Fibroblast of peridontal ligament (primary cell): ENCODE data around the gene TMC5.

ENCODE experiments used
- DNase-seq: peaks from one replicate; pipeline ENCODE4 v3.0.0-alpha.2; 2010; ENCODE audit errors: extremely low read depth

Gene TMC5

GRCh38 chr16:19507867-19508266 lies 90.2 kb downstream of the TMC5 start:
- no peak for DNase-seq

GRCh38 chr16:19512297-19512696 lies 94.6 kb downstream of the TMC5 start:
- DNase-seq: no peak

- peak; percentile 58 for DNase-seq
Observed at GRCh38 chr16:19513377-19514053, 95.8 kb downstream of the TMC5 start.

GRCh38 chr16:19515757-19516156 lies 98.1 kb downstream of the TMC5 start:
- no peak for DNase-seq

- DNase-seq: peak; percentile 59
Observed at GRCh38 chr16:19517424-19518089, 99.9 kb downstream of the TMC5 start.

- no peak for DNase-seq
Observed at GRCh38 chr16:19518388-19518787, 100.7 kb downstream of the TMC5 start.

- no peak for DNase-seq
Observed at GRCh38 chr16:19520861-19521331, 103.2 kb downstream of the TMC5 start.

- DNase-seq: peak; percentile 81
Observed at GRCh38 chr16:19521471-19522396, 104.1 kb downstream of the TMC5 start, which contains the start of gene GDE1. TSS of gene GDE1 (minus strand) at chr16:19522098. CDS start at chr16:19521964, 134 bp downstream.

GRCh38 chr16:19522397-19522732 lies 104.7 kb downstream of the TMC5 start:
- no peak for DNase-seq

GRCh38 chr16:19522760-19523159 lies 105.1 kb downstream of the TMC5 start:
- no peak for DNase-seq

- DNase-seq: no peak
Observed at GRCh38 chr16:19523184-19523558, 105.5 kb downstream of the TMC5 start.

GRCh38 chr16:19523559-19524355 lies 106.1 kb downstream of the TMC5 start, which contains the start of gene CCP110:
TSS of gene CCP110 (plus strand) at chr16:19523942. CDS start at chr16:19527882, 3,940 bp downstream.
- DNase-seq: peak; percentile 94

- DNase-seq: no peak
Observed at GRCh38 chr16:19524356-19524615, 106.6 kb downstream of the TMC5 start.

- DNase-seq: peak; percentile 15
Observed at GRCh38 chr16:19524616-19525384, 107.1 kb downstream of the TMC5 start.

GRCh38 chr16:19525385-19525723 lies 107.7 kb downstream of the TMC5 start:
- no peak for DNase-seq

- no peak for DNase-seq
Observed at GRCh38 chr16:19527161-19527560, 109.5 kb downstream of the TMC5 start.

- DNase-seq: no peak
Observed at GRCh38 chr16:19528666-19529065, 111.0 kb downstream of the TMC5 start.

- no peak for DNase-seq
Observed at GRCh38 chr16:19532601-19533000, 114.9 kb downstream of the TMC5 start.

- no peak for DNase-seq
Observed at GRCh38 chr16:19540241-19540970, 122.7 kb downstream of the TMC5 start.

GRCh38 chr16:19542138-19542821 lies 124.6 kb downstream of the TMC5 start:
- no peak for DNase-seq
